GM12878 (cell line): ENCODE data around the gene PSMC6. TPM values are rescaled to one million over a fixed set of nuclear protein-coding genes. Genes with fewer than 3 reads are reported as not detected.

Experiments used
- BACH1 ChIP-seq: fragments of 450-650 bp; IDR thresholded peaks from 2 replicates; pipeline ENCODE4 v1.6.1; 2017; ENCODE audit warnings: mild to moderate bottlenecking, borderline replicate concordance
- E4F1 ChIP-seq: fragments of 450-650 bp; IDR thresholded peaks from 2 replicates; pipeline ENCODE4 v1.6.1; 2018; ENCODE audit warnings: borderline replicate concordance, mild to moderate bottlenecking; ENCODE audit not compliant: partially characterized antibody
- MLLT1 ChIP-seq: fragments of 450-650 bp; IDR thresholded peaks from 2 replicates; pipeline ENCODE4 v1.6.1; 2016; ENCODE audit warnings: mild to moderate bottlenecking
- NR2F1 ChIP-seq: fragments of 450-650 bp; conservative IDR thresholded peaks from 2 replicates; pipeline ENCODE4 v1.6.1; 2017; ENCODE audit warnings: mild to moderate bottlenecking
- RELB ChIP-seq: fragments of 450-650 bp; IDR thresholded peaks from 2 replicates; pipeline ENCODE4 v1.6.1; 2017; ENCODE audit warnings: low read depth, mild to moderate bottlenecking, moderate library complexity
- RFX5 ChIP-seq: IDR thresholded peaks from 2 replicates; pipeline ENCODE4 v1.6.1; 2011; ENCODE audit warnings: low read depth, low read length, improper control_type of control experiment
- SMARCA5 ChIP-seq: fragments of 450-650 bp; IDR thresholded peaks from 2 replicates; pipeline ENCODE4 v1.6.1; 2017; ENCODE audit warnings: mild to moderate bottlenecking
- polyA plus RNA-seq, 11 experiments: library from polyadenylated mRNA; depleted of rRNA in 4 of 11; unstranded in 6 of 11; stranded (reverse) in 5 of 11; fragments of >200 nt; fragmentation: Nextera tagmentation in 4 of 11; fragmentation: Illumina TruSeq in 1 of 11; extraction: Ambion mirVana in 4 of 11; extraction: Trizol in 1 of 11; gene quantifications; 1 replicate in 1 of 11; 2 replicates in 10 of 11; pipeline versions ENCODE4 v1.2.1 to v1.2.3, GENCODE V29; 2011 to 2016; ENCODE audit warnings: inconsistent platforms in 2 of 11, missing spikeins in 2 of 11, low read depth in 1 of 11
- total RNA-seq, 4 experiments: library from RNA; depleted of rRNA in 3 of 4; stranded (reverse); fragments of >200 nt in 3 of 4; fragmentation: Illumina TruSeq in 1 of 4; extraction: Trizol in 1 of 4; gene quantifications; 2 replicates each; pipeline versions ENCODE4 v1.2.1 to v1.2.3, GENCODE V29; 2013 to 2021

The PSMC6 gene
- total and polyA plus RNA-seq, 10 of the 15 experiments (the other 5 are each of a cell fraction or from before 2014, with no cell fraction given) = 71.4 to 192 (median 153) TPM

GRCh38 chr14:52733824-52734223 is 26.8 kb downstream of the PSMC6 start (continued):
- TF ChIP-seq E4F1 (no peak), MLLT1 (no peak), BACH1 (no peak), SMARCA5 (no peak), RELB (no peak), NR2F1 (no peak), RFX5 (no peak)
- TF ChIP-seq, all 136 proteins: peak for 0
